ENCODE results near the gene ZNF211. TPM values are rescaled to one million over a fixed set of nuclear protein-coding genes. Genes with fewer than 3 reads are reported as not detected.

Gene ZNF211
- total RNA-seq, result 8.3 and 11.6 TPM in 2 replicates

DNA sequence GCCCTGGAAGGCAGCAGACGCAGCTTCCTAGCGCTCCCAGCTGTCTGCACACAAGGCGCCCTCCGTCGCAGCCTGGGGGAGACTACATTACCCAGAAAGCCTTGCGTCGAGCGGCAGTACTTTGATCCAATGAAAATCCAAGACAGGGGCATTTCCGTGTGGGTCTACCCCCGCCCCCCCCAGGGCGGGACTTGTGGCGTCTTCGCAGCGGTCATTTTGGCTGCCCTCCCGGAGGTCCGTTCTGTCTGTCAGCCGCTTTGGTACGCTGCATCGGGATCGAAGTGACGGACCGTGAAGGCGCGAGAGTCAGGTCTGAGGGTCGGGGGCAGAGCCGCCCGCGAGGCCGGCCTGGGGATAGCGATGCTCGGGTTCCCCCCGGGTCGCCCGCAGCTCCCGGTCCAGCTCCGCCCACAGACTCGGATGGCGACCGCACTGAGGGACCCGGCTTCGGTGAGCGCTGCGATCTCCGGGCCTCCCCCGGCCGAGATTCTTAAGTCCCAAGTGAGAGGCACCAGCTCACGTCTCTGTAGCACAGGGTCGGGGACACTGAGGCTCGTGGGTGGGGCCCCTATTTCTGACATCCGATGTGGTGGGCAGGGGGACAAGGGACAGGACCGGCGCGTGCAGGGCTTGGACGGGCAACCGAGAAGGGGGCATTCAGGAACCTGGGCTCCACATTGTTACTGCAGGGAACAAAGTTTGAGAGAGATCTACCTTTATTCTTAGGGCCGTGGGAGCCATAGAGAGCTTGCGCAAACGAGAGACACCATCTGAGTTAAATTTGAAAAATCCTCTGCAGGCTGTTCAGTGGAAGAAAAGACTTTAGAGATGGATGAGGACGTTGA, at the start of gene ZNF211:
ZNF211 (plus strand) TSS at position 182 of the 845 bp plus-strand sequence; CDS start at position 361, 179 bp downstream.

DNA sequence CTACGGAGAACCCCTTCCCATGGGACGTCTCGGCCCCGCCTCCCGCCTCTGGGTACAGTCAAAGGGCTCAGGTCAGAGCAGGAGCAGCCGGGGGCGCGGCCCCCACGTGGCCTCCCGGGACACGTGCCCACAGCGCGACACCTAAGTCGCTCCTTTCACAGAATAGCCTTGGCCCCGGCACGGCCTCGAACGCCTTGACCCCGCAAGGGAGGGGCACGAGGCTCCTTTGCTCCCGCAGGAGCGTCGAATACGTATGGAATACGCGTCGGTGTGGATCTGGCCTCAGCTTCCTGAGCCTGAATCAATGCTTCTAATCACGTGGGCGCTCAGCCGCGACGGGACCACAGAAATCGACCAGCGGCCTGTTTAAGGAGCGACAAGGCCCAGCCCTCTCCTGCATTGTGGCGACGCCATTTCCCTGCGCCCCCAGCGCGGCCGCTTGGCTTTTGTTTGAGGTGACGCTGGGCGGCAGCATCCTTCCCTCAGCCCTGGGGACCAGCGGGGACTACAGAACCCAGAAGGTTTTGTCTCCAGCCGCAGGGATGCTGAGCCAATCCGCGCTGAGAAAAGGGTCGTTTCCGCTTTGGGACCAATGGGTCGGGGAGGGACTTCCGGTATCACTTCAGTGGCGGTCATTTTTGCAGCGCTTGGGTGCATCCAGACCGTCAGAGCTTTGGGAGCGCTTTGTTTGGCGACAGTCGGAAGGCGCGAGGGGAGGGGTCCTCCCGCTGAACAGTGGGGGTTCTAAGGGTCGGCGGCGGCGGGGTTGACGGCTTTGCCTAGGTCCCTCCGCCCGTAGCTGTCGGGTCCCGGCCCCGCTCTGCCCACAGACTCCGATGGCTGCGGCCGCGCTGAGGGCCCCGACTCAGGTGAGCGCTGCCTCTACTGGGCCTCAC, 49.2 kb upstream of the ZNF211 start, which contains the start of gene ZIK1:
ZIK1 (plus strand) TSS at position 625 of the 896 bp plus-strand sequence; CDS start at position 837, 212 bp downstream.

DNA sequence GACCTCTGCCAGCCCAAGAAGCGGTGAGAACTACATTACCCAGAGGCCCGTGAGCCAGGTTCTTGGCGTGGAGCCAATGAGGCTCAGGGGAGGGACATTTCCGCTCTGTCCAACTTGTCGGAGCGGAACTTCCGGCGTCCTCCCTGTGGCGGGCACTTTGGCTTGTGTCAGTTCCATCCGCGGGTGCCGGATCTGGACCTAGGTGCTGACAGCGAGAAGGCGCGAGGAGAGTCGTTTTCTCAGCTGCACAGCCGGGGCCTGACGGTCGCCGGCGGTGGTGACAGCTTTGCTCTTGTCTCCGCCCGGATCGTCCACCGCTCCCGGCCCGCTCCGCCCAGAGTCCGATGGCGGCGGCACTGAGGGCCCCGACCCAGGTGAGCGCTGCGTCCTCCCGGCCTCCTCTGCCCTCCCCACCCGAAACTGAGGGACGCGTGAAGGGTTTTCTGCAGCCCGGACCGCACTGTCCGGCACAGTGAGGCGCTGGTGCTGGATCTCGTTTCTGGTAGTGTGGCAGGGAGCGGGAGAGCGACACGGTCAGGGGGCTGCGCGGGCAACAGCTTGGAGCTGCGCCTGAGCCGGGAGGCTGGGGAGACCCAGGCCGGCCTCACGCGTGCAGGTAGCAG, 33.1 kb upstream of the ZNF211 start, which contains the start of gene ZNF530:
ZNF530 (plus strand) TSS at position 125 of the 623 bp plus-strand sequence. CDS start 4,461 bp downstream, outside the sequence.

DNA sequence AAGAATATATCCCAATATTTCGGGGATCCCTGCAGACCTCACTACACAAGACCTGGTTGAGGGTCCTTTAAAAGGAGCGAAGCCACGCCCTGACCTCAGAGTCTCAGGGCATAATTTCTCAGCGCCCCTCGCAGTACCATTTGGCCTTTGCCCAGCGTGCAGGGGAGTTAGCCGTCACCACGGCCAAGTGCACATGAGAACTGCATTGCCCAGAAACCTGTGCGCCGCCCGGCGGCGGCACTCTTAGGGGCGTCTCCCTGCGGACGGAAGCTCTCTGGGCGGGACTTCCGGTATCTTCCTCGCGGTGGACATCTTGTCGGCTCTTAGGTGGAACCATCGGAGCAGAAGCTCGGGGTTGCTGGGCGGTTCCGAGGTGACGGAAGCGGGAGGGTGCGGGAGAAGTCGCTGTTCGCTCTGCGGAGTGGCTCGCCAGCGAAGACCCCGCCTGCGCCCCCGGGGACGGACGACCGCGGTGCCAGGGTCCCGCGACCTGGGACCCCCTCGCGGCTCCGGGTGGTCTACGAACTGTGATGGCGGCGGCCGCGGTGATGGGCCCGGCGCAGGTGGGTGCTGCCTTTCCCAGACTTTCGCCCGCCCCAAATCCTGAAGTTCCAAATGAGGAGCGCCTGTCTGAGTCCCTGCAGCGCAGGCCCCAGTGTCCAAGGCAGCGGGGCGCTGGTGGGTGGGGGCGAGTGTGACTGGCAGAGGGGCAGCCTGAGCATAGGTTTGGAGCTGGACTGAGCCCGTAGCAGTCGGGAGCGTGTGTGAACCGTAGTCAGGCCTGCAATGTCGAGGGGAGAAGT, 18.8 kb upstream of the ZNF211 start, which contains the start of gene ZNF134:
ZNF134 (plus strand) TSS at position 302 of the 803 bp plus-strand sequence. CDS start 5,227 bp downstream, outside the sequence.

DNA sequence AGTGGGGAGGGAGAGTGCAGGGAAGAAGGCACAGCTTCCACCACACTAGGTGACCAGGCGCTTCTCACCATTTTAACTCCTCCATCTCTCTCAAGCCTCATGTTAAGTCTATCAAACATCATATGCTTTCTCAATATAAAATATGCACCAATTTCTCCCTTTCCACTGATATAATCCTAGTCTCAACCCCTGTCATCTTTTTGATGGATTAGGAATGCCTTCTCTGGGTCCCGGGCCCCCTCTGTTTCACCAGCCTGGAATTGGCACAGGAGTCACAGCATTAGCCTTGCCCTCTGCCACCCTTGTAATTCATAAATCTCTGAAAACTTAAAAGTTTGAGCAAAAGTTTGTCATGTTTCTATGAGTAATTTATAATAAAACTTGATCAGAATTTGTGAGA, 35.7 kb downstream of the ZNF211 start, which contains the start of gene ZSCAN4:
ZSCAN4 (plus strand) TSS at position 301 of the 400 bp plus-strand sequence. CDS start 7,211 bp downstream, outside the sequence.

Other genes starting within 250 kb of the ZNF211 start
- gene ZNF548, start 243.3 kb upstream of the ZNF211 start, total RNA-seq, result 10.2 and 16.0 TPM in 2 replicates
- 6.3 and 13.4 TPM in 2 replicates for gene ZNF17, start 222.0 kb upstream of the ZNF211 start, total RNA-seq
- gene ZNF749, start 197.8 kb upstream of the ZNF211 start, total RNA-seq, result 8.7 and 15.6 TPM in 2 replicates
- 0.16 and 0.57 TPM in 2 replicates for gene VN1R1, start 176.0 kb upstream of the ZNF211 start, total RNA-seq
- 13.0 and 17.8 TPM in 2 replicates for gene ZNF772, start 155.6 kb upstream of the ZNF211 start, total RNA-seq
- gene ZNF419, start 145.4 kb upstream of the ZNF211 start, total RNA-seq, result 8.3 and 13.8 TPM in 2 replicates
- 5.5 and 11.0 TPM in 2 replicates for gene ZNF773, start 133.2 kb upstream of the ZNF211 start, total RNA-seq
- 2.6 and 5.5 TPM in 2 replicates for gene ZNF549, start 105.8 kb upstream of the ZNF211 start, total RNA-seq
- 3.7 and 10.3 TPM in 2 replicates for gene ZNF550, start 73.3 kb upstream of the ZNF211 start, total RNA-seq
- 3.9 and 4.3 TPM in 2 replicates for gene ZNF416, start 54.3 kb upstream of the ZNF211 start, total RNA-seq
- gene ZIK1, start 49.0 kb upstream of the ZNF211 start, total RNA-seq, result 3.4 TPM in 2 replicates
- 2.4 and 2.5 TPM in 2 replicates for gene ZNF530, start 33.3 kb upstream of the ZNF211 start, total RNA-seq
- 11.3 and 16.2 TPM in 2 replicates for gene ZNF134, start 18.9 kb upstream of the ZNF211 start, total RNA-seq
- gene ZSCAN4, start 35.8 kb downstream of the ZNF211 start, total RNA-seq, result not detected in 2 replicates
- gene ZNF551, start 48.8 kb downstream of the ZNF211 start, total RNA-seq, result 6.0 and 7.9 TPM in 2 replicates
- 1.3 and 1.4 TPM in 2 replicates for gene ZNF154, start 76.0 kb downstream of the ZNF211 start, total RNA-seq
- 5.7 and 6.7 TPM in 2 replicates for gene ZNF671, start 94.5 kb downstream of the ZNF211 start, total RNA-seq
- 8.7 and 14.7 TPM in 2 replicates for gene ZNF776, start 113.6 kb downstream of the ZNF211 start, total RNA-seq
- gene ZNF586, start 136.5 kb downstream of the ZNF211 start, total RNA-seq, result 9.6 and 20.1 TPM in 2 replicates
- 3.9 and 7.9 TPM in 2 replicates for gene ZNF552, start 181.7 kb downstream of the ZNF211 start, total RNA-seq
- 8.6 and 20.8 TPM in 2 replicates for gene ZNF587B, start 197.1 kb downstream of the ZNF211 start, total RNA-seq
- gene ZNF587, start 216.7 kb downstream of the ZNF211 start, total RNA-seq, result 12.5 and 32.9 TPM in 2 replicates